Prostate gland (tissue), 2 donors: ENCODE data around the gene ACSS1. TPM values are rescaled to one million over a fixed set of nuclear protein-coding genes. Genes with fewer than 3 reads are reported as not detected.

Source experiments
- DNase-seq: peaks from one replicate; pipeline ENCODE4 v3.0.0-alpha.2; 2019; ENCODE audit warnings: low spot score
- H3K27ac ChIP-seq, 2 donors: fragments of 200-600 bp; sonication (generic); 2 replicates each; pipeline ENCODE4 v1.5.1; 2017 to 2019
- H3K27me3 ChIP-seq: fragments of 200-600 bp; sonication (generic); replicated peaks from 2 replicates; pipeline ENCODE4 v1.5.1; 2019; ENCODE audit not compliant: insufficient read depth
- H3K36me3 ChIP-seq, 2 donors: fragments of 200-600 bp; sonication (generic); 1 replicate in 1 of 2; 2 replicates in 1 of 2; pipeline versions ENCODE4 v1.5.1 to v1.8.1; 2017 to 2019
- H3K4me1 ChIP-seq: fragments of 200-600 bp; sonication (generic); replicated peaks from 2 replicates; pipeline ENCODE4 v1.5.1; 2019
- H3K4me3 ChIP-seq, 2 donors: fragments of 200-600 bp; sonication (generic); 2 replicates each; pipeline ENCODE4 v1.5.1; 2017 to 2019
- H3K9me3 ChIP-seq: fragments of 200-600 bp; sonication (generic); 2 replicates; pipeline ENCODE4 v1.5.1; 2017
- POLR2A ChIP-seq: fragments of 450-650 bp; IDR thresholded peaks from one replicate; pipeline ENCODE4 v1.6.1; 2016; ENCODE audit warnings: antibody characterized with exemption, mild to moderate bottlenecking
- POLR2AphosphoS5 ChIP-seq: sonication (generic); formaldehyde crosslinking; IDR thresholded peaks from one replicate; pipeline ENCODE4 v1.6.1; 2017; ENCODE audit warnings: antibody characterized with exemption
- WGBS: methylation state at CpG from one replicate; pipeline ENCODE4 v1.1.5; 2018; 5-methylcytosine and 5-hydroxymethylcytosine counted together
- intact Hi-C: fragments of 100-400 bp; cut with DNase I; formaldehyde crosslinking; loops from one replicate; pipeline ENCODE4 v1.14.2; 2022
- total RNA-seq, 2 donors: library from RNA; depleted of rRNA; stranded (reverse); fragments of >200 nt; gene quantifications; one replicate each; pipeline ENCODE4 v1.1.0, GENCODE V29; 2016
- TF ChIP-seq, protein P1 (sequence below), 4 experiments: fragments of 200-600 bp in 2 of 4; fragments of 450-650 bp in 2 of 4; sonication (generic) in 2 of 4; IDR thresholded peaks; 1 replicate in 3 of 4; 2 replicates in 1 of 4; pipeline ENCODE4 v1.5.1; 2016 to 2019; ENCODE audit warnings: antibody characterized with exemption in 4 of 4, mild to moderate bottlenecking in 2 of 4, moderate library complexity in 2 of 4

Gene ACSS1
- total RNA-seq, 2 donors from 2014 or later: 111 to 170 TPM

DNA sequence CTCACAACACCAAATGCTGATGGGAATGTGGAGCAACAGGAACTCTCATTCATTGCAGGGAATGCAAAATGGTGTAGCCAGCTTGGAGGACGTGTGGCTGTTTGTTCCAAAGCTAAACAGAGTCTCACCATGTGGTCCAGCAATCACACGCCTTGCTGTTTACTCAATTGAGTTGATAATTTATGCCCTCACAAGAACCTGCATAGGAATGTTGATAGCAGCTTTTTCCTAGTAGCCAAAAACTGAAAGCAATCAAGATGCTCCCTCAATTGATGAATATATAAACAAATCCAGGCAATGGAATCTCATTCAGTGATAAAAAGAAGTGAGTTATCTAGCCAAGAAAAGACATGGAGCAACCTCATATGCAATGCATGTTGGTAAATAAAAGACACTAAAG, 39.6 kb upstream of the ACSS1 start:
- 45% methylated on average over 2 of the region's 2 CpGs for WGBS
- Histone ChIP-seq H3K4me3 (no peak overlapping the region), H3K27ac (no peak overlapping the region), H3K9me3 (no peaks in the 10 kb centered on the region), H3K4me1 (no peaks in the 10 kb centered on the region), H3K27me3 (no peaks in the 10 kb centered on the region), H3K36me3 (no peaks in the 10 kb centered on the region)
- intact Hi-C loops: no loop called here
- no peak for TF ChIP-seq POLR2AphosphoS5
- no peak for TF ChIP-seq POLR2A
- TF ChIP-seq, protein P1, sequence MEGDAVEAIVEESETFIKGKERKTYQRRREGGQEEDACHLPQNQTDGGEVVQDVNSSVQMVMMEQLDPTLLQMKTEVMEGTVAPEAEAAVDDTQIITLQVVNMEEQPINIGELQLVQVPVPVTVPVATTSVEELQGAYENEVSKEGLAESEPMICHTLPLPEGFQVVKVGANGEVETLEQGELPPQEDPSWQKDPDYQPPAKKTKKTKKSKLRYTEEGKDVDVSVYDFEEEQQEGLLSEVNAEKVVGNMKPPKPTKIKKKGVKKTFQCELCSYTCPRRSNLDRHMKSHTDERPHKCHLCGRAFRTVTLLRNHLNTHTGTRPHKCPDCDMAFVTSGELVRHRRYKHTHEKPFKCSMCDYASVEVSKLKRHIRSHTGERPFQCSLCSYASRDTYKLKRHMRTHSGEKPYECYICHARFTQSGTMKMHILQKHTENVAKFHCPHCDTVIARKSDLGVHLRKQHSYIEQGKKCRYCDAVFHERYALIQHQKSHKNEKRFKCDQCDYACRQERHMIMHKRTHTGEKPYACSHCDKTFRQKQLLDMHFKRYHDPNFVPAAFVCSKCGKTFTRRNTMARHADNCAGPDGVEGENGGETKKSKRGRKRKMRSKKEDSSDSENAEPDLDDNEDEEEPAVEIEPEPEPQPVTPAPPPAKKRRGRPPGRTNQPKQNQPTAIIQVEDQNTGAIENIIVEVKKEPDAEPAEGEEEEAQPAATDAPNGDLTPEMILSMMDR (IDR thresholded peaks at IDR 0.05): no peak
- no peak for DNase-seq

DNA sequence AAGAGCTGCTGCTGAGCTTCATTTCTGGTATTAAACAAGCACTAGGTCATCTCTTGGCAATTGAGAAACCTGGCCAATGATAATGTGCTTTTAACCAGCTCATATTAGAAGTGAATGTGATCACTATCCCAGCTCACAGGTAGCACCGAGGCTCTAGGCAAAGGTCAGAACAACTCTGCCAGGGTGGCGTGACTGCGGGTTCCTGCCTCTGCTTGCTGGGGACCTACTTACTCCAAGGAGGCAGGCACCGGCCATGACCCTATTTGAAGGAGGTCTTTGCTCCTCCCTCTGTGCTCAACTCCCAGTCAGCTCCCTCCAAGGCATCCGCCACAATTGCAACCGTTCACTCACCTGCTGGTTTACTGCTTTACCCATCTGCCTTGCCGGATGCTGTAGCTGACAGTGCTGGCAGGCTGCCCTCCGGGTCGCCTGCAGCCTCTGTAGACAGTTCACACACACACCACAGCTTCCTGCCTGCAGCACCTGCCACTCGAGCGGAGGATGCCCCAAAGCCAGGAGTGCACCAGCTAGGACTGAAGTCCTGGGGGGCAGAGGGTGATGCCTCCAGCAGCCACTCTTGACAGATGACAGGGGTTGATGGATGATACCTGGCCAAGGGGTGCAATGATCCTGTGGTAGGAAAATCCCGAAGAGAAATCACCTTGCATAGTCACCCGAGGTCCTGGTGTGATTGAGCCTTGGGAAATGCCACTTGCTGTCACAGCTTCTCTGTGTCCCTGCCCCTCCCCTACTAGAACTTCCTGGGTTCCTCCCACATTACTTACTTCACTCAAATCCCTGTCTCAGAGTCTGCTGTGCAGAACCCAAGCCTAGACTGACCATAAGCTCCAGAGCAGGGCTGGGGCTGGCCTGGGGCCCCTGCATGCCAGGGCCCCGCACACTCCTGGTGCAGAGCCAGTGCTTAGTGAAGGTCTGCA, 32.8 kb upstream of the ACSS1 start:
- 45% methylated on average over 12 of the region's 14 CpGs for WGBS
- DNase-seq: no peak

DNA sequence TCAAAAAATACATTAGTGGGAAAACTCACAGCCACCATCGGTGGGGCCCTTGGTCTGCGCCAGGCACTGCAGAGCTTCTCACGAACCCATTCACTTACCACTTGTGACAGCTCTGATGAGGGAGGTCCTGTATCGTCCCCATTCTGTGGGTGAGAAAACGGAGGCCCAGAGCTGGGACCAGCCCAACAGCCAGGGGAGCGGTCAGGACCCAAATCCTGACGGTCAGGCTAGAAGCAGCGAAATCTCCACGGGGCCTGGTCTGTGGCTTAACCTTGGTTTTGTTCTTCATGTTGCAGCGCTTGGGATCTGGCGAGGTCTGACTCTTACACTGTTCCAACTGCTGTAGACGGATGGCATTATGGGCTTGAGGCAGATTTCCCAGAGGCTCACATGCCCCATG, 31.7 kb upstream of the ACSS1 start:
- H3K4me1 ChIP-seq: peaks cover under 1% of the 10 kb centered on the region
- DNase-seq: no peak
- no peak overlapping the region for H3K27ac ChIP-seq
- no peak for TF ChIP-seq POLR2A
- TF ChIP-seq POLR2AphosphoS5: no peak
- TF ChIP-seq, protein P1 (IDR thresholded peaks at IDR 0.05): no peak
- peaks cover 15% of the 10 kb centered on the region for H3K27me3 ChIP-seq
- intact Hi-C loops: no loop called here
- H3K36me3 ChIP-seq: no peaks in the 10 kb centered on the region
- no peaks in the 10 kb centered on the region for H3K9me3 ChIP-seq
- no peak overlapping the region for H3K4me3 ChIP-seq
- 92% methylated on average over 12 of the region's 12 CpGs for WGBS

More for the DNA sequence above, 32.8 kb upstream of the ACSS1 start:
- Histone ChIP-seq H3K36me3 (no peaks in the 10 kb centered on the region), H3K4me1 (no peaks in the 10 kb centered on the region), H3K4me3 (no peak overlapping the region), H3K27me3 (peaks cover 7% of the 10 kb centered on the region), H3K27ac (no peak overlapping the region), H3K9me3 (no peaks in the 10 kb centered on the region)
- TF ChIP-seq POLR2AphosphoS5 (no peak), POLR2A (no peak)
- TF ChIP-seq, protein P1 (IDR thresholded peaks at IDR 0.05): no peak
- intact Hi-C loops: no loop called here

DNA sequence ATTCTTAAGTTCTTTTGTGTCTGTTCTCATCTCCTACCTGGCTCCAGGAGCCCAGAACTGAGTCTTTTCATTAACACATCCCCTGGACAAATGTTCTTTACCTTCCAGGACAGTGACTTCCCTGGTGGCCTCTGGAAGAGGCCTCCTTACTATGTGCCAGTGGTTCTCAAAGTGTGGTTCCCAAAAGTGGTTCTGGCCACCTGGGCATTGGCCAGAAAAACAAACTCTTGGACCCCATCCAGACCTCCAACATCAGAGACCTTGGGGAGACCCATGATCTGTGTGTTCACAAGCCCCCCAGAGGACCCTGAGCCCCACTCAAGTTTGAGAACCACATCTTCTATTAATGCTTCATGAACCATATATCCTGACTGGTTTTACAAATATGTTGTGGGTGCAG, 31.2 kb upstream of the ACSS1 start:
- Histone ChIP-seq H3K27ac (no peak overlapping the region), H3K9me3 (no peaks in the 10 kb centered on the region), H3K36me3 (no peaks in the 10 kb centered on the region), H3K27me3 (peaks cover 21% of the 10 kb centered on the region), H3K4me1 (peaks cover 6% of the 10 kb centered on the region), H3K4me3 (no peak overlapping the region)
- no peak for DNase-seq
- TF ChIP-seq POLR2A: no peak
- intact Hi-C loops: no loop called here

DNA sequence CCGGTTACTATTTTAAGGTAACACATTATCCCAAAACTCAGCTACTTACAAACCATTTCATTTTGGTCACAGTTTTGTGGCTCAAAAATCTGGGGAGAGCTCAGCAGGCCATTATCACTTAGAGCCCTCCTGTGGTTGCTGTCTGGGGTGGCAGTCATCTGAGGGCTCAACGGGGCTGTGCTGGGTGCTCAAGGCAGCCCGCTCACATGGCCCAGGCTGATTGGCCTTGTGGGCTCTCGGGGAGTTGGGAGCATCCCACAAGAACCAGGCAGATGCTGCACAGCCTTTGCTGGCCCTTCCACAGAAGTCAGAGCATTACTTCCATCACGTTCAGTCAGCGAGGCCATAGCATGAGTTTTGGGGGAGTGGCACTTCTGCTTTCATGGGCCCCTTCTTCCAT, 30.3 kb upstream of the ACSS1 start:
- 77% methylated on average over 5 of the region's 6 CpGs for WGBS
- intact Hi-C loops: no loop called here

More for the DNA sequence above, 30.3 kb upstream of the ACSS1 start:
- no peak for DNase-seq
- H3K36me3 ChIP-seq: no peaks in the 10 kb centered on the region
- peaks cover 28% of the 10 kb centered on the region for H3K27me3 ChIP-seq
- peaks cover 9% of the 10 kb centered on the region for H3K4me1 ChIP-seq
- TF ChIP-seq POLR2AphosphoS5 (no peak), POLR2A (no peak)
- TF ChIP-seq, protein P1 (IDR thresholded peaks at IDR 0.05): no peak
- no peak overlapping the region for H3K27ac ChIP-seq
- H3K9me3 ChIP-seq: no peaks in the 10 kb centered on the region
- no peak overlapping the region for H3K4me3 ChIP-seq
